IPS DF 6.9 (cell line): ENCODE results near the gene TNS3.

Experiments used
- DNase-seq: peaks from one replicate; pipeline ENCODE4 v3.0.0-alpha.2; 2013; ENCODE audit warnings: low read depth, low spot score
- H3K27ac ChIP-seq: one replicate; pipeline ENCODE4 v1.5.1; 2013; ENCODE audit warnings: low read length, control low read depth
- H3K27me3 ChIP-seq: 2 replicates; pipeline ENCODE4 v1.6.1; 2013; ENCODE audit warnings: mild to moderate bottlenecking, low read length; ENCODE audit not compliant: control insufficient read depth, insufficient read depth
- H3K36me3 ChIP-seq: 2 replicates; pipeline ENCODE4 v1.6.1; 2013; ENCODE audit warnings: low read length; ENCODE audit not compliant: control insufficient read depth, insufficient read depth
- H3K4me1 ChIP-seq: 2 replicates; pipeline ENCODE4 v1.6.1; 2013; ENCODE audit warnings: low read length; ENCODE audit not compliant: control insufficient read depth, insufficient read depth
- H3K4me3 ChIP-seq: 2 replicates; pipeline ENCODE4 v1.5.1; 2013; ENCODE audit warnings: mild to moderate bottlenecking, low read length
- H3K9me3 ChIP-seq: 2 replicates; pipeline ENCODE4 v1.6.1; 2013; ENCODE audit warnings: low read length, inconsistent platforms; ENCODE audit not compliant: control insufficient read depth, insufficient read depth
- WGBS: extraction: QIAGEN DNeasy Blood & Tissue Kit; methylation state at CpG from one replicate; pipeline ENCODE4 v1.1.7; 2013; ENCODE audit warnings: mixed read lengths, missing lambda C conversion rate; ENCODE audit not compliant: insufficient read length, insufficient coverage; 5-methylcytosine and 5-hydroxymethylcytosine counted together

Gene TNS3

GRCh38 chr7:47342296-47343060 is 239.4 kb downstream of the TNS3 start:
- no peak overlapping the region for H3K27ac ChIP-seq
- H3K36me3 ChIP-seq, result 0 out of 2 replicates have a peak, but pooled peaks cover 4% of the 10 kb centered on the region

GRCh38 chr7:47340517-47340916 is 241.4 kb downstream of the TNS3 start:
- Histone ChIP-seq H3K36me3 (0 out of 2 replicates have a peak, but pooled peaks cover 4% of the 10 kb centered on the region), H3K4me1 (no peaks in the 10 kb centered on the region), H3K27ac (no peak overlapping the region), H3K4me3 (no peak overlapping the region), H3K9me3 (no peaks in the 10 kb centered on the region), H3K27me3 (no peaks in the 10 kb centered on the region)
- DNase-seq, result no peak
- no CpG with 5 or more reads among the region's 3 CpGs for WGBS

More at GRCh38 chr7:47342296-47343060, 239.4 kb downstream of the TNS3 start:
- no CpG with 5 or more reads among the region's 5 CpGs for WGBS
- H3K9me3 ChIP-seq, result no peaks in the 10 kb centered on the region
- H3K4me3 ChIP-seq, result no peak overlapping the region
- no peaks in the 10 kb centered on the region for H3K27me3 ChIP-seq
- H3K4me1 ChIP-seq, result no peaks in the 10 kb centered on the region
- no peak for DNase-seq

GRCh38 chr7:47338026-47338425 is 243.9 kb downstream of the TNS3 start:
- Histone ChIP-seq H3K27ac (no peak overlapping the region), H3K9me3 (no peaks in the 10 kb centered on the region), H3K4me1 (no peaks in the 10 kb centered on the region; the same call in 1 of the 2 replicates), H3K4me3 (no peak overlapping the region), H3K27me3 (no peaks in the 10 kb centered on the region), H3K36me3 (no peaks in the 10 kb centered on the region)
- DNase-seq, result no peak
- no CpG with 5 or more reads among the region's 1 CpG for WGBS

GRCh38 chr7:47337531-47337930 is 244.4 kb downstream of the TNS3 start:
- no peaks in the 10 kb centered on the region for H3K9me3 ChIP-seq
- no peaks in the 10 kb centered on the region for H3K36me3 ChIP-seq
- no peak overlapping the region for H3K4me3 ChIP-seq
- H3K4me1 ChIP-seq, result no peaks in the 10 kb centered on the region; the same call in 1 of the 2 replicates
- no peak for DNase-seq
- H3K27ac ChIP-seq, result no peak overlapping the region
- WGBS, result no CpG with 5 or more reads among the region's 3 CpGs
- no peaks in the 10 kb centered on the region for H3K27me3 ChIP-seq

- DNase-seq, result no peak
- Histone ChIP-seq H3K4me1 (no peaks in the 10 kb centered on the region; the same call in 1 of the 2 replicates), H3K9me3 (no peaks in the 10 kb centered on the region), H3K36me3 (no peaks in the 10 kb centered on the region), H3K4me3 (no peak overlapping the region), H3K27ac (no peak overlapping the region), H3K27me3 (no peaks in the 10 kb centered on the region)
- WGBS, result no CpG with 5 or more reads among the region's 12 CpGs
Measured at GRCh38 chr7:47336472-47337425, 245.2 kb downstream of the TNS3 start.

- Histone ChIP-seq H3K36me3 (no peaks in the 10 kb centered on the region), H3K4me1 (no peaks in the 10 kb centered on the region; the same call in 1 of the 2 replicates), H3K4me3 (no peak overlapping the region), H3K27me3 (no peaks in the 10 kb centered on the region), H3K27ac (no peak overlapping the region), H3K9me3 (no peaks in the 10 kb centered on the region)
- WGBS, result no CpG with 5 or more reads among the region's 10 CpGs
- no peak for DNase-seq
Measured at GRCh38 chr7:47335557-47336471, 246.1 kb downstream of the TNS3 start.

GRCh38 chr7:47335071-47335470 is 246.8 kb downstream of the TNS3 start:
- no peak overlapping the region for H3K27ac ChIP-seq
- no peaks in the 10 kb centered on the region for H3K9me3 ChIP-seq
- WGBS, result no CpG with 5 or more reads among the region's 6 CpGs
- DNase-seq, result no peak
- no peak overlapping the region for H3K4me3 ChIP-seq
- no peaks in the 10 kb centered on the region; the same call in 1 of the 2 replicates for H3K4me1 ChIP-seq
- no peaks in the 10 kb centered on the region for H3K36me3 ChIP-seq
- H3K27me3 ChIP-seq, result no peaks in the 10 kb centered on the region

GRCh38 chr7:47333959-47334358 is 248.0 kb downstream of the TNS3 start:
- DNase-seq, result no peak
- H3K4me3 ChIP-seq, result no peak overlapping the region
- H3K27me3 ChIP-seq, result no peaks in the 10 kb centered on the region
- no peak overlapping the region for H3K27ac ChIP-seq
- no peaks in the 10 kb centered on the region for H3K36me3 ChIP-seq
- H3K4me1 ChIP-seq, result no peaks in the 10 kb centered on the region; the same call in 1 of the 2 replicates
- H3K9me3 ChIP-seq, result no peaks in the 10 kb centered on the region
- no CpG with 5 or more reads among the region's 2 CpGs for WGBS

- no peak overlapping the region for H3K27ac ChIP-seq
- H3K4me3 ChIP-seq, result no peak overlapping the region
- no peak for DNase-seq
- H3K27me3 ChIP-seq, result no peaks in the 10 kb centered on the region
- no peaks in the 10 kb centered on the region for H3K36me3 ChIP-seq
- H3K9me3 ChIP-seq, result no peaks in the 10 kb centered on the region
- H3K4me1 ChIP-seq, result peaks cover 3% of the 10 kb centered on the region
- WGBS, result no CpG with 5 or more reads among the region's 2 CpGs
Measured at GRCh38 chr7:47333554-47333887, 248.4 kb downstream of the TNS3 start.
